Lower lobe of right lung (tissue), 2 donors: ENCODE data around the gene CDK15. TPM values are rescaled to one million over a fixed set of nuclear protein-coding genes. Genes with fewer than 3 reads are reported as not detected.

Experiments
- ATAC-seq, 2 donors: fragments of 200-7000 bp; cut with Tn5 transposase; one replicate each; pipeline ENCODE4 v1.9.1; 2020 to 2022; ENCODE audit warnings: mild to moderate bottlenecking in 2 of 2, moderate library complexity in 2 of 2
- DNase-seq: peaks from one replicate; pipeline ENCODE4 v3.0.0-alpha.2; 2020
- H3K27ac ChIP-seq: fragments of 200-600 bp; one replicate; pipeline ENCODE4 v1.8.0; 2022
- H3K27me3 ChIP-seq: fragments of 200-600 bp; one replicate; pipeline ENCODE4 v1.8.0; 2022; ENCODE audit warnings: low read depth
- H3K36me3 ChIP-seq: fragments of 200-600 bp; one replicate; pipeline ENCODE4 v1.8.0; 2022; ENCODE audit warnings: mild to moderate bottlenecking
- H3K4me1 ChIP-seq: fragments of 200-600 bp; one replicate; pipeline ENCODE4 v1.8.0; 2022
- H3K4me3 ChIP-seq: fragments of 200-600 bp; one replicate; pipeline ENCODE4 v1.8.0; 2022; ENCODE audit warnings: mild to moderate bottlenecking
- H3K9me3 ChIP-seq: fragments of 200-600 bp; one replicate; pipeline ENCODE4 v1.8.0; 2022
- CTCF ChIP-seq: fragments of 200-600 bp; IDR thresholded peaks from one replicate; pipeline ENCODE4 v1.8.0; 2022; ENCODE audit warnings: antibody characterized with exemption, mild to moderate bottlenecking
- intact Hi-C: fragments of 100-400 bp; cut with DNase I; formaldehyde crosslinking; loops from one replicate; pipeline ENCODE4 v1.11.0; 2022
- total RNA-seq: library from RNA; stranded (reverse); fragmentation: NEBNext Ultra II Directional; extraction: Animal tissue kit (Norgen Biotek cat#: 25700); gene quantifications from one replicate; pipeline ENCODE4 v1.2.1, GENCODE V29; 2021
- donor health status: DM: no; HTN: yes; CAD: no; lungs with severe emphysema.

CDK15 gene
- total RNA-seq, 1 donor from 2014 or later = 4.5 TPM

GRCh38 chr2:201918616-201919307 is 112.4 kb downstream of the CDK15 start:
- no peak for DNase-seq
- no peak for ATAC-seq
- Histone ChIP-seq H3K36me3 (no peaks in the 10 kb centered on the region), H3K27me3 (no peaks in the 10 kb centered on the region), H3K4me3 (no peak overlapping the region), H3K9me3 (no peaks in the 10 kb centered on the region), H3K27ac (no peak overlapping the region), H3K4me1 (no peaks in the 10 kb centered on the region)
- no peak for TF ChIP-seq CTCF
- intact Hi-C loops = no loop called here

GRCh38 chr2:201919308-201919634 is 112.9 kb downstream of the CDK15 start:
- DNase-seq = no peak
- intact Hi-C loops = no loop called here

GRCh38 chr2:201923436-201924328 is 117.3 kb downstream of the CDK15 start:
- ATAC-seq (no peak), DNase-seq (no peak)
- Histone ChIP-seq H3K36me3 (no peaks in the 10 kb centered on the region), H3K27ac (no peak overlapping the region), H3K4me1 (no peaks in the 10 kb centered on the region), H3K9me3 (no peaks in the 10 kb centered on the region), H3K4me3 (no peak overlapping the region), H3K27me3 (no peaks in the 10 kb centered on the region)
- no peak for TF ChIP-seq CTCF
- intact Hi-C loops = no loop called here

More at GRCh38 chr2:201919308-201919634, 112.9 kb downstream of the CDK15 start:
- no peak overlapping the region for H3K4me3 ChIP-seq
- no peak for TF ChIP-seq CTCF
- H3K27ac ChIP-seq = no peak overlapping the region
- ATAC-seq = no peak
- no peaks in the 10 kb centered on the region for H3K27me3 ChIP-seq
- no peaks in the 10 kb centered on the region for H3K9me3 ChIP-seq
- H3K4me1 ChIP-seq = no peaks in the 10 kb centered on the region
- H3K36me3 ChIP-seq = no peaks in the 10 kb centered on the region

GRCh38 chr2:201924453-201924852 is 118.1 kb downstream of the CDK15 start:
- no peak for DNase-seq
- Histone ChIP-seq H3K36me3 (no peaks in the 10 kb centered on the region), H3K4me3 (no peak overlapping the region), H3K27ac (no peak overlapping the region), H3K27me3 (no peaks in the 10 kb centered on the region), H3K4me1 (no peaks in the 10 kb centered on the region), H3K9me3 (no peaks in the 10 kb centered on the region)
- intact Hi-C loops = no loop called here
- no peak for TF ChIP-seq CTCF
- no peak for ATAC-seq

GRCh38 chr2:201925056-201925455 is 118.7 kb downstream of the CDK15 start:
- intact Hi-C loops = no loop called here
- no peaks in the 10 kb centered on the region for H3K4me1 ChIP-seq
- no peaks in the 10 kb centered on the region for H3K9me3 ChIP-seq
- H3K27me3 ChIP-seq = no peaks in the 10 kb centered on the region
- ATAC-seq = no peak
- H3K4me3 ChIP-seq = no peak overlapping the region
- no peak overlapping the region for H3K27ac ChIP-seq
- no peak for DNase-seq
- H3K36me3 ChIP-seq = no peaks in the 10 kb centered on the region
- TF ChIP-seq CTCF = no peak
